Sigmoid colon (tissue), 7 donors: ENCODE data around the gene MRPL28. TPM values are rescaled to one million over a fixed set of nuclear protein-coding genes. Genes with fewer than 3 reads are reported as not detected.
"Not testable (repeated sequence)": the region's sequence is repeated elsewhere in the genome, so short reads cannot be mapped to it uniquely, and the experiment has no call there.

Experiments
- DNase-seq: peaks from one replicate; pipeline ENCODE4 v3.0.0-alpha.2; 2019
- H3K27ac ChIP-seq, 4 donors: fragments of 200-600 bp; sonication (generic); one replicate each; pipeline ENCODE4 v1.5.1; 2016 to 2019; ENCODE audit warnings: mild to moderate bottlenecking in 1 of 4
- H3K27me3 ChIP-seq, 3 donors: fragments of 200-600 bp; sonication (generic); one replicate each; pipeline ENCODE4 v1.5.1; 2019; ENCODE audit warnings: mild to moderate bottlenecking in 1 of 3
- H3K36me3 ChIP-seq, 4 donors: fragments of 200-600 bp; sonication (generic); one replicate each; pipeline ENCODE4 v1.5.1; 2016 to 2019
- H3K4me1 ChIP-seq, 4 donors: fragments of 200-600 bp; sonication (generic); one replicate each; pipeline ENCODE4 v1.5.1; 2017 to 2019
- H3K4me3 ChIP-seq, 4 donors: fragments of 200-600 bp; sonication (generic); one replicate each; pipeline ENCODE4 v1.5.1; 2017 to 2019; ENCODE audit warnings: mild to moderate bottlenecking in 2 of 4, moderate library complexity in 1 of 4
- H3K9me3 ChIP-seq, 4 donors: fragments of 200-600 bp in 3 of 4; sonication (generic) in 3 of 4; one replicate each; pipeline versions ENCODE4 v1.5.1 to v1.6.1; 2013 to 2019
- EP300 ChIP-seq, 4 donors: sonication (generic); formaldehyde crosslinking; IDR thresholded peaks; one replicate each; pipeline ENCODE4 v1.6.1; 2017; ENCODE audit warnings: antibody characterized with exemption in 4 of 4
- POLR2A ChIP-seq, 2 donors: fragments of 450-650 bp; IDR thresholded peaks; one replicate each; pipeline ENCODE4 v1.6.1; 2016; ENCODE audit warnings: antibody characterized with exemption in 2 of 2, mild to moderate bottlenecking in 2 of 2, moderate library complexity in 2 of 2
- POLR2AphosphoS5 ChIP-seq, 4 donors: sonication (generic); formaldehyde crosslinking; IDR thresholded peaks; one replicate each; pipeline ENCODE4 v1.6.1; 2017; ENCODE audit warnings: antibody characterized with exemption in 4 of 4
- WGBS, 2 donors: extraction: QIAGEN DNeasy Blood & Tissue Kit; methylation state at CpG; one replicate each; pipeline ENCODE4 v1.1.7; 2013; 5-methylcytosine and 5-hydroxymethylcytosine counted together
- intact Hi-C: fragments of 100-400 bp; cut with DNase I; formaldehyde crosslinking; loops from one replicate; pipeline ENCODE4 v1.15.1; 2023
- polyA plus RNA-seq, 3 donors: library from polyadenylated mRNA; stranded (reverse); fragments of 200-250 nt; gene quantifications; one replicate each; pipeline ENCODE4 v1.2.3, GENCODE V29; 2013
- total RNA-seq, 4 donors: library from RNA; depleted of rRNA; stranded (reverse); fragments of >200 nt; gene quantifications; one replicate each; pipeline ENCODE4 v1.1.0, GENCODE V29; 2016
- TF ChIP-seq, protein P1 (sequence below), 4 experiments: fragments of 450-650 bp in 3 of 4; fragments of 200-600 bp in 1 of 4; IDR thresholded peaks; one replicate each; pipeline ENCODE4 v1.5.1; 2016 to 2019; ENCODE audit warnings: antibody characterized with exemption in 4 of 4, mild to moderate bottlenecking in 3 of 4, moderate library complexity in 2 of 4
- donor health status: healthy with polysubstance abuse.
- donor health status: Bipolar disorder and iron deficiency.
- donor health status: healthy.

MRPL28 gene
- total and polyA plus RNA-seq, 7 donors: 49.6 to 95.9 (median 74.5) TPM

DNA sequence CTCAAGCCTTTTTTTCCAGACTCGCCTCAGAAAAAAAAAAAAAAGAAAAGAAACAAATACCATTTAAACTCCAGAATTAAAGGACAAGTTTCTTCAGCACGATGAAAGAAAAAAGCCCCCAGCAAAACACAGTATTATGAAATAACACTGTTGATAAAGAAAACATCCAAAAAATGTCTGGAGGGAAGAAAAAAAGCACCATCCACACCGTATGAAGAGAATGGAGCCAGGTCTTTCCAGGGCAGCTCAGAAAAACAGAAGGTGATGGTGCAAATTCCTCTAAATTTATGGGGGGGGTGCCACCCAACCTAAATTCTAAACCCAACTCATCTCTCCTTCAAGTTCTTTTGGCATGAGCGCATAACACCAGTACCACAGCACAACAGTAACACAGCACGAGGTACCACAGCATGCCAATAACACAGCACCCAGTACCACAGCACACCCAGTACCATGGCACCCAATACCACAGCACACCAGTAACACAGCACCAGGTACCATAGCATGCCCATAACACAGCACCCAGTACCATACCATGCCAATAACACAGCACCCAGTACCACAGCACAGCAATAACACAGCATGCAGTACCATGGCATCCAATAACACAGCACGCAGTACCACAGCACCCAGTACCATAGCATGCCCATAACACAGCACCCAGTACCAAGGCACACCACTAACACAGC lies 36.8 kb downstream of the MRPL28 start:
- WGBS, 2 donors: 90 to 91% methylated on average over 6 of the region's 6 CpGs
- no peaks in the 10 kb centered on the region for H3K27me3 ChIP-seq
- no peak overlapping the region for H3K4me3 ChIP-seq
- no peaks in the 10 kb centered on the region for H3K36me3 ChIP-seq
- DNase-seq: no peak
- intact Hi-C loops: no loop called here
- peaks cover 0 to 12% (median 4%) of the 10 kb centered on the region in 4 donors for H3K4me1 ChIP-seq
- TF ChIP-seq, protein P1, sequence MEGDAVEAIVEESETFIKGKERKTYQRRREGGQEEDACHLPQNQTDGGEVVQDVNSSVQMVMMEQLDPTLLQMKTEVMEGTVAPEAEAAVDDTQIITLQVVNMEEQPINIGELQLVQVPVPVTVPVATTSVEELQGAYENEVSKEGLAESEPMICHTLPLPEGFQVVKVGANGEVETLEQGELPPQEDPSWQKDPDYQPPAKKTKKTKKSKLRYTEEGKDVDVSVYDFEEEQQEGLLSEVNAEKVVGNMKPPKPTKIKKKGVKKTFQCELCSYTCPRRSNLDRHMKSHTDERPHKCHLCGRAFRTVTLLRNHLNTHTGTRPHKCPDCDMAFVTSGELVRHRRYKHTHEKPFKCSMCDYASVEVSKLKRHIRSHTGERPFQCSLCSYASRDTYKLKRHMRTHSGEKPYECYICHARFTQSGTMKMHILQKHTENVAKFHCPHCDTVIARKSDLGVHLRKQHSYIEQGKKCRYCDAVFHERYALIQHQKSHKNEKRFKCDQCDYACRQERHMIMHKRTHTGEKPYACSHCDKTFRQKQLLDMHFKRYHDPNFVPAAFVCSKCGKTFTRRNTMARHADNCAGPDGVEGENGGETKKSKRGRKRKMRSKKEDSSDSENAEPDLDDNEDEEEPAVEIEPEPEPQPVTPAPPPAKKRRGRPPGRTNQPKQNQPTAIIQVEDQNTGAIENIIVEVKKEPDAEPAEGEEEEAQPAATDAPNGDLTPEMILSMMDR (IDR thresholded peaks at IDR 0.05): no peak
- TF ChIP-seq POLR2A (IDR thresholded peaks at IDR 0.05): no peak
- no peak for TF ChIP-seq EP300 (IDR thresholded peaks at IDR 0.05)
- TF ChIP-seq POLR2AphosphoS5 (IDR thresholded peaks at IDR 0.05): no peak
- no peaks in the 10 kb centered on the region for H3K9me3 ChIP-seq
- no peak overlapping the region for H3K27ac ChIP-seq

DNA sequence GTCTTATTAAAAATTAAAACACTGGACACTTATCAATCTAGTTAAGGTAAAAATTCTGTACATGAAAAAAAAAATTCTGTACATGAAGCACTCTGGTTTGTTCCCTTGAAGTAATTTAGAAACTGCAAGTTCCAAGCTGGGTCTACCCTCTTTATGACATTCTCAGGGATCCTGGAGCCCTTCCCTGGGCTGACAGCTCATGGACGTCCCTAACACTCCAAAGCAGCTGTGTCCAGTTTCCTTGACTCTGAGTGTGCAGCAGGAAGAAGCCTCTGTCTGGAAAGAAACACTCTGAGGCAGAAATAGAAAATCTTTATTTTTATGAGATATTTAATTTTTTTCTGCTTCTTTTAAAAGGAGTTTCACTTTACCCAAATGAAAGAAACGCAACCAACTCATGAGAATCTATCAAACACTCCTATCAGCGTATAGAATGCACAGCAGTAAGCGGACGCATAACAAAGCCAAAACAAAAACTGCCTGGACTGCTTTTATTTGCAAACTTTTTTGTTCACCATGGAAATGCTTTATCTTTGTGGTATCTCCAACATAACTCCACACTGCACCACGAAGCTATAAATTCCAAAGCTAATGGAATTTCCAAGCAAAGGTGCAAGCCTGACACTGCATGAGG lies 39.0 kb downstream of the MRPL28 start:
- H3K4me1 ChIP-seq: peaks cover 0 to 24% (median 15%) of the 10 kb centered on the region in 4 donors

GRCh38 chr16:330741-331140 lies 39.6 kb downstream of the MRPL28 start:
- Histone ChIP-seq H3K4me1 (peaks cover 0 to 24% (median 15%) of the 10 kb centered on the region in 4 donors), H3K27me3 (no peaks in the 10 kb centered on the region), H3K36me3 (no peaks in the 10 kb centered on the region), H3K27ac (no peak overlapping the region), H3K4me3 (no peak overlapping the region), H3K9me3 (no peaks in the 10 kb centered on the region)
- DNase-seq: no peak
- intact Hi-C loops: no loop called here
- 17 to 69% methylated on average over 2 of the region's 2 CpGs for WGBS, 2 donors
- TF ChIP-seq EP300 (IDR thresholded peaks at IDR 0.05) (no peak), POLR2AphosphoS5 (IDR thresholded peaks at IDR 0.05) (no peak), POLR2A (IDR thresholded peaks at IDR 0.05) (no peak)
- TF ChIP-seq, protein P1 (IDR thresholded peaks at IDR 0.05): no peak

More for the DNA sequence above, 39.0 kb downstream of the MRPL28 start:
- H3K4me3 ChIP-seq, DNase-seq, H3K27me3 ChIP-seq, intact Hi-C loops, H3K27ac ChIP-seq, H3K36me3 ChIP-seq, H3K9me3 ChIP-seq: not testable (repeated sequence)
- 50 to 60% methylated on average over 6 of the region's 6 CpGs for WGBS, 2 donors

GRCh38 chr16:325375-326145 lies 44.8 kb downstream of the MRPL28 start:
- peak overlapping the region in 1 of 4 donors; percentile 12 for H3K4me3 ChIP-seq
- WGBS, 2 donors: 81% methylated on average over 28 of the region's 28 CpGs
- no peak overlapping the region for H3K27ac ChIP-seq
- no peaks in the 10 kb centered on the region for H3K9me3 ChIP-seq
- no peak for TF ChIP-seq EP300 (IDR thresholded peaks at IDR 0.05)
- TF ChIP-seq POLR2A (IDR thresholded peaks at IDR 0.05): no peak
- no peak for TF ChIP-seq POLR2AphosphoS5 (IDR thresholded peaks at IDR 0.05)
- TF ChIP-seq, protein P1 (IDR thresholded peaks at IDR 0.05): no peak
- intact Hi-C loops: no loop called here
- H3K4me1 ChIP-seq: peaks cover 0 to 14% (median 11%) of the 10 kb centered on the region in 4 donors
- no peaks in the 10 kb centered on the region for H3K27me3 ChIP-seq
- no peaks in the 10 kb centered on the region for H3K36me3 ChIP-seq
- DNase-seq: no peak
